ENCODE data around the gene DCPS.
"Not testable (repeated sequence)": the region's sequence is repeated elsewhere in the genome, so short reads cannot be mapped to it uniquely, and the experiment has no call there.

DCPS gene

DNA sequence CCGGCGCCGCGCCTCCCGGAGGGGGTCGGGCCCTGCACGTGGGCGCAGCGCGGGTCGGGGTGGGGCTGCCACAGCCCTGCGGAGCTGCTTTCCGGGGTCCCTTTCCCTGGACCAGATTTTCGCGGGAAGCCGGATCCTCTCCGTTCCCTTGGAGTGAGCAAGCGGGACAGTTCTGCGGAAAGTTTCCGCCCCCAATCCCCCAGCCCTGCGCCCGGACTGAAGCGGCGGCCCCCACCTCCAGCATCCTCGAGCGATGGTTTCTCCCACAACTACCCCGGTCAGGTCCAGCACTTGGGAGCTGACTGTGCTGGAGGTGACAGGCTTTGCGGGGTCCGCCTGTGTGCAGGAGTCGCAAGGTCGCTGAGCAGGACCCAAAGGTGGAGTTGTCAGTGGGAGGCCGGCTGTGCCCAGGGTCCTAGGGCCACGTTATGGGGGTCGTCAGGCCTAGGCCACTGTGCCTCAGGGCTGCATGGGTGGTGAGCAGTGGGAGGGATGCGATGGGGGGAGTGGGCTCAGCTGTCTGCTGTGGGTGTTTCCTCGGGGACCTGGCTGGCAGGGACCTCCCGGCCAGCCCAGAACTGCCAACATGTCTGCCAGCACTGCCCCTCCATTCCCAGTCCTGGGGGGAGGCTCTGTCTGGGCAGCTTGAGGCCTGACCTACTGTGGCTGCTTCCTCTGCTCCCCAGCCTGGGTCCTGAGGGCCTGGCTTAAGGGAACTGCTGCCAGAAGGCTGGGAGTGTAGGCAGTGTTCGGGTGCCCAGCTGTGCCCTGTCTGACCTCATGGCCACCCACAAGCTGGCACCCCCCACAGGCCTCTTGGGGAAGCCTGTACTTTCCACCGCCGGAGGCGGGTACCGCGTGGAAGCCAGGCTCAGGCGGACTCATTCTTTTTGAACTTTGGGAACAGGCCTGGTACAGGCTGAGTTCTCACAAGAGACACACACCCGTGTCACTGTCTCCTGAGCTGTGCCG, 52.4 kb downstream of the DCPS start:
- H3K27ac Mint-ChIP-seq = no peak overlapping the region

GRCh38 chr11:126357055-126357962, 53.4 kb downstream of the DCPS start:
- Mint-ChIP-seq H3K27ac (no peak overlapping the region), H3K4me3 (peak overlapping the region; percentile 70), H3K36me3 (no peaks in the 10 kb centered on the region), H3K9me3 (no peaks in the 10 kb centered on the region), H3K27me3 (no peaks in the 10 kb centered on the region), H3K4me1 (peaks cover 25% of the 10 kb centered on the region)

More for the DNA sequence above, 52.4 kb downstream of the DCPS start:
- Mint-ChIP-seq H3K4me1 (peaks cover 25% of the 10 kb centered on the region), H3K9me3 (no peaks in the 10 kb centered on the region), H3K27me3 (no peaks in the 10 kb centered on the region), H3K36me3 (no peaks in the 10 kb centered on the region), H3K4me3 (peak overlapping the region; percentile 70)

DNA sequence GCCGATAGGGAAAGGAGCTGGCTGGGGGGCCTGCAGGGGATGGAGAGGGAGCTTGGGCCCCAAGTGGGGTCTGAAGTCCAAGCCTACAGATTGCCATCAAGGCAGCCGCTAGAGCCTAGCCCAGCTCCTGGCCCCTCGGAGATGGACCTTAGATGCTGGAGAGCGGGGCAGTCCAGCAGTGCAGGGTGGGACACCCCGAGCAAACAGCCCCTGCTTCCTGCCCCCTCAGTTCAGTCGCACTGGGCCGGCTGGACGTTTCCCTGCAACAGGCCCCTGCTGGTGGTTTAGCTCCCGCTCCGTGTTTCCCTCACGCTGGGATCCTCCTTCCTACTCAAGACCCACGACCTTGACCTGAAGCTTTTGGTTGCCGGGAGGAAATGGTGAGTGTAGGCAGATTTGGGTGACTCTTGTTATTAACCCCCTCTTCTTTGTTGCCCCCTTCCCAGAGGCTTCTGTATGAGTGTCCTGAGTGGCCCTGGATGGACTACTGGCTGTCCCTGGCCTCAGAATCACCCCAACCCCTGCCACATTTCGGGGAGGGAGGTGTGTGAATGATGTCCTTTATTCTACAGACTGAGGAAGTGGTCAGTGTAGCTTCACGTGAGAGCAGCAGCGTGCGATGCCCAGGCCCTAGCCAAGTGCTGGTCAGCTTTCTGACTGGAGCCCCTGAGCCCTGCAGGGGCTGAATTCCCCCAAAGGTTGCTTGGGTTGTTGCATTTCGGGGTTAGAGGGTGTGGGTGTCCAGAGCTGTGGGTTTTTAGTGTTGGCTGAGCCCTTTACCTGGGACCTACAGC, 54.3 kb downstream of the DCPS start:
- H3K9me3 Mint-ChIP-seq = no peaks in the 10 kb centered on the region
- H3K27ac Mint-ChIP-seq = no peak overlapping the region
- no peaks in the 10 kb centered on the region for H3K27me3 Mint-ChIP-seq
- peaks cover 16% of the 10 kb centered on the region for H3K4me1 Mint-ChIP-seq
- H3K4me3 Mint-ChIP-seq = no peak overlapping the region
- H3K36me3 Mint-ChIP-seq = no peaks in the 10 kb centered on the region

DNA sequence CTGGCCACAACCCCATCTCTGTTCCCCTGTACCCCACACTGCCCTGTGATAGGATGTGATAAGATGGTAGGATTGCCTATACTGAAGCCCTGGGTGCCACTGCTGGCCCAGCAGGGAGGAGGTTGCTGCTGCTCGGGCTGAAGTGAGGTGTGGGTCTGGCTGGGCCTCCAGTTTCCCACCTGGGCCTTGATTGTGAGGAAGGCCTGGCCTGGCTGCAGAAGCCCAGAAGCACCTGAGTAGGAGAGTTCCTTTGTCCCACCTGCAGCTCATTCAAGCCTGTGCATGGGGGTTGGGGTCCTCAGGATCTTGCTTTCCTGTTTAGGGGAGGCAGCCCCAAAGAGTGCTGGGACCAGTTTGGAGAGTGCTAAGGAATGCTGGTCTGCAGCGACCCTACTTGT, 54.9 kb downstream of the DCPS start:
- Mint-ChIP-seq H3K27me3 (no peaks in the 10 kb centered on the region), H3K4me1 (peaks cover 10% of the 10 kb centered on the region), H3K36me3 (no peaks in the 10 kb centered on the region), H3K27ac (no peak overlapping the region), H3K9me3 (no peaks in the 10 kb centered on the region), H3K4me3 (no peak overlapping the region)

GRCh38 chr11:126359431-126360048, 55.7 kb downstream of the DCPS start:
- Mint-ChIP-seq H3K9me3 (no peaks in the 10 kb centered on the region), H3K27me3 (no peaks in the 10 kb centered on the region), H3K4me1 (peaks cover 5% of the 10 kb centered on the region), H3K4me3 (no peak overlapping the region), H3K27ac (no peak overlapping the region), H3K36me3 (no peaks in the 10 kb centered on the region)

DNA sequence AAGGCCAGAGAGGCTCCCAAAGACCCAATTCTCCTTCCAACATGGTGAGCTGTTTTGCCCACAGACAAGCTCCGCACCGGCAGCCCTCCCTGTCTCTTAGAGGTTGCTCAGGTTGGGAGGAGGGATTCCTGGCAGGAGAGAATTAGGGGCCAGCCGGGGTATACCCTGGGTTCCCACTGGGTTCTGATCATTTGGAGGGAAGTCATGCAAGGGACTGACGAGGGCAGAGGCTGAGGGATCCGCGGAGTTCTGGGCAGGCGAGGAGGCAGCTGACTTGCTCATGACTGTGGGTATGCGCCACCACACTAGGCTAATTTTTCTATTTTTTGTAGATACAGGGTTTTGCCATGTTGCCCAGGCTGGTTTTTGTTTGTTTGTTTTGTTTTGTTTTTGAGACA, 56.2 kb downstream of the DCPS start:
- no peaks in the 10 kb centered on the region for H3K36me3 Mint-ChIP-seq
- no peaks in the 10 kb centered on the region for H3K4me1 Mint-ChIP-seq
- no peak overlapping the region for H3K4me3 Mint-ChIP-seq
- no peaks in the 10 kb centered on the region for H3K9me3 Mint-ChIP-seq
- H3K27ac Mint-ChIP-seq = no peak overlapping the region
- H3K27me3 Mint-ChIP-seq = no peaks in the 10 kb centered on the region

DNA sequence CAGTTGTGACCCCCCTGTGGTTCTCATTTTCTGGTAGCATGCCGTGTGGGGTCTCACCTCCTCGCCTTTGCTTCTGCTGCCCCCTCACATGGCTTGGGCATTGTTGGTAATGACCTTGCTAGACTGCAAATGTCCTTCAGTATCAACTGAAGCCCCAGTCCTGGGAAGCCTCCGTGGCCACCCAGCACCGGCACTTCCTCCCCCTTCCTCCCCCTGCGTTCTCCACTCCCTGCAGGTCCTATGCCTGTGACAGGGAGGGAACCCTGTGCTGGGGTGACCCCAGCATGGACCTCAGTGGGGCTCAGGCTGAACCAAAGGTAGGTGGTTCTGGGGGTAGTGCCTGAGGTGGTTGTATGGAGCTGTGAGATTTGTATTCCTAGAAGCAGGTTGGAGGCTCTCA, 57.5 kb downstream of the DCPS start:
- Mint-ChIP-seq H3K4me1 (no peaks in the 10 kb centered on the region), H3K9me3 (no peaks in the 10 kb centered on the region), H3K27me3 (no peaks in the 10 kb centered on the region), H3K27ac (no peak overlapping the region), H3K4me3 (no peak overlapping the region), H3K36me3 (no peaks in the 10 kb centered on the region)

- Mint-ChIP-seq H3K4me3 (no peak overlapping the region), H3K36me3 (no peaks in the 10 kb centered on the region), H3K27me3 (no peaks in the 10 kb centered on the region), H3K27ac (no peak overlapping the region), H3K9me3 (no peaks in the 10 kb centered on the region), H3K4me1 (no peaks in the 10 kb centered on the region)
Measured at GRCh38 chr11:126362879-126363655, 59.2 kb downstream of the DCPS start.

DNA sequence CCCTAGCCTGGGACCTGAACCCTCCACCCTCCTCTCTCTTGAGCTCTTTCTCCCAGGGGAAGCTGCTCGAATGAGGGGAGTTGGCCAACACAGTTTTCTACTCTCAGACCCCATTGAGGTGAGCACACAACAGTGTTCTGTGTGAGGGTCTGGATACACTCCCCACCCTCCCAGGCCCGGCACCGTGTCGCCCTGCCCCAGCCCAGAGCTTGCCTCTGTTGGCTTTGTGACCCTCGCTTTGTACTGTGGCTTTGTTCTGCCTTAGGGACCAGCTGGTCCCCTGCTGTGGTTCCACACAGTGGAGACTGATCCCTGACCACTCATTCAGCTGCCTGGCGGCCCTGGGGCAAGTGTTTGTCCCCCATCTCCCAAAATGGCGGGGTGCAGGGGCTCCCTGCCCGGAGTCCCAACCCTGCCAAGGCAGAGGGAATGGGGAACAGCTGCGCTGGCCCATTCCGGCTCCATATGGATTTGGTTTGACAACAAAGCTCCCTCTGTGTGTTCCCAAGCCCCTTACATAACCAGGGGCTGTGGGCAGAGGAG, 59.9 kb downstream of the DCPS start:
- no peak overlapping the region for H3K4me3 Mint-ChIP-seq
- H3K27ac Mint-ChIP-seq = no peak overlapping the region
- no peaks in the 10 kb centered on the region for H3K9me3 Mint-ChIP-seq
- no peaks in the 10 kb centered on the region for H3K4me1 Mint-ChIP-seq
- no peaks in the 10 kb centered on the region for H3K27me3 Mint-ChIP-seq
- H3K36me3 Mint-ChIP-seq = no peaks in the 10 kb centered on the region

DNA sequence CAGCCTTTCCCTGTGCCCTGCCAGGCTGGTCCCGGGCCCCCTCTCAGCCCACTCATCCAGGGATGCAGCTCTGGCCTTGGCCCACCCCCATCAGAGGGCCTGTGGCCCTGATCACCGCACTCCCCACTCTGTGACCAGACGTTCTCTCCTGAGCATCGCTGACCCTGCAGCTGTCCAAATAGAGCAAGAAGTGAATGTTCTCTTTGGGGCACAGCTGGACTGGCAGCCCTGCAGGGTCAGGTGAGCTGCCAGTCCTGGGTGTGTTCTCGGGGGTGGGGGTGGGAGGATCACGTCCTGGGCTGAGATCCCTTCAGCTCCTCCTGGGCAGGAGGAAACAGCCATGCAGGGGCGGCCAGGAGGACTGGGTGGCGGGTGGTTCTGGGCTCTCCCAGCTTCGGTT, 60.9 kb downstream of the DCPS start:
- not testable (repeated sequence) for H3K4me3 Mint-ChIP-seq, H3K9me3 Mint-ChIP-seq, H3K27me3 Mint-ChIP-seq, H3K4me1 Mint-ChIP-seq, H3K27ac Mint-ChIP-seq, H3K36me3 Mint-ChIP-seq

- H3K9me3 Mint-ChIP-seq, H3K36me3 Mint-ChIP-seq, H3K27me3 Mint-ChIP-seq, H3K27ac Mint-ChIP-seq, H3K4me1 Mint-ChIP-seq, H3K4me3 Mint-ChIP-seq: not testable (repeated sequence)
Measured at GRCh38 chr11:126365508-126365907, 61.6 kb downstream of the DCPS start.

GRCh38 chr11:126366064-126366822, 62.4 kb downstream of the DCPS start:
- H3K27me3 Mint-ChIP-seq = no peaks in the 10 kb centered on the region
- no peaks in the 10 kb centered on the region for H3K36me3 Mint-ChIP-seq
- H3K27ac Mint-ChIP-seq = no peak overlapping the region
- H3K4me1 Mint-ChIP-seq = no peaks in the 10 kb centered on the region
- peak overlapping the region; percentile 7 for H3K4me3 Mint-ChIP-seq
- no peaks in the 10 kb centered on the region for H3K9me3 Mint-ChIP-seq

GRCh38 chr11:126366823-126367654, 63.2 kb downstream of the DCPS start:
- H3K27me3 Mint-ChIP-seq, H3K9me3 Mint-ChIP-seq, H3K27ac Mint-ChIP-seq, H3K36me3 Mint-ChIP-seq, H3K4me3 Mint-ChIP-seq, H3K4me1 Mint-ChIP-seq: not testable (repeated sequence)

Data from activated naive CD4-positive, alpha-beta T cell treated with anti-CD3 and anti-CD28 coated beads, Interleukin-2, amount 50 U/mL, for 24 hours (primary cell).